ENCODE data around the gene FCGR2B. TPM values are rescaled to one million over a fixed set of nuclear protein-coding genes. Genes with fewer than 3 reads are reported as not detected.
A peak's percentile ranks its signal among the peaks of the same experiment; 100 is the strongest.

Gene FCGR2B
- total and polyA plus RNA-seq, 4 experiments from 2014 or later, result 0.49 to 2.1 (median 0.94) TPM

- Mint-ChIP-seq H3K36me3 (no peaks in the 10 kb centered on the region), H3K4me3 (no peak within 1 kb of the TSS), H3K9me3 (no peaks in the 10 kb centered on the region), H3K27me3 (peaks cover 0 to 11% of the 10 kb centered on the region in 2 donors), H3K4me1 (no peaks in the 10 kb centered on the region), H3K27ac (no peak within 1 kb of the TSS)
- no peak within 1 kb of the TSS for H3K27ac ChIP-seq (ENCODE audit: low read depth, low read length)
- no peaks in the 10 kb centered on the region for H3K9me3 ChIP-seq (ENCODE audit: control insufficient read depth in 1 of 2, low read length in 2 of 2)
- CTCF ChIA-PET (ENCODE audit: partially characterized antibody), result interaction anchor here (1.5 kb wide), 1 partner anchor 18 kb away, joined by 4 read pairs; no protein-coding TSS in a partner anchor
- H3K36me3 ChIP-seq (ENCODE audit: insufficient read depth, low read length), result no peaks in the 10 kb centered on the region
- H3K27me3 ChIP-seq (ENCODE audit: insufficient read depth, low read length), result no peaks in the 10 kb centered on the region
- intact Hi-C loops (cut with micrococcal nuclease), result no loop called here
- H3K4me1 ChIP-seq (ENCODE audit: insufficient read depth, low read length), result no peaks in the 10 kb centered on the region
- DNase-seq, result no peak
- POLR2A ChIA-PET (ENCODE audit: partially characterized antibody), result no interaction called here
- no peak within 1 kb of the TSS for H3K4me3 ChIP-seq (ENCODE audit: low read length in 2 of 2)
Measured at GRCh38 chr1:161706482-161707347, 43.8 kb downstream of the FCGR2B start, which contains the start of gene FCRLA. Gene FCRLA, plus strand, starts transcription at chr1:161707229. Its CDS starts 36 bp downstream, at chr1:161707265.

GRCh38 chr1:161707503-161707902, 44.6 kb downstream of the FCGR2B start:
- no peak overlapping the region for H3K4me3 ChIP-seq (ENCODE audit: low read length in 2 of 2)
- no peak overlapping the region for H3K27ac ChIP-seq (ENCODE audit: low read depth, low read length)
- no peaks in the 10 kb centered on the region for H3K27me3 ChIP-seq (ENCODE audit: insufficient read depth, low read length)
- H3K4me1 ChIP-seq (ENCODE audit: insufficient read depth, low read length), result no peaks in the 10 kb centered on the region
- CTCF ChIA-PET (ENCODE audit: partially characterized antibody), result interaction anchor here (0.7 to 1.5 kb wide), 3 partner anchors 19 to 59 kb away, joined by 3 to 4 read pairs (median 3); no protein-coding TSS in a partner anchor
- Mint-ChIP-seq H3K4me3 (no peak overlapping the region), H3K27me3 (peaks cover 0 to 8% of the 10 kb centered on the region in 2 donors), H3K36me3 (no peaks in the 10 kb centered on the region), H3K9me3 (no peaks in the 10 kb centered on the region), H3K4me1 (no peaks in the 10 kb centered on the region), H3K27ac (no peak overlapping the region)
- H3K36me3 ChIP-seq (ENCODE audit: insufficient read depth, low read length), result no peaks in the 10 kb centered on the region
- no peaks in the 10 kb centered on the region for H3K9me3 ChIP-seq (ENCODE audit: control insufficient read depth in 1 of 2, low read length in 2 of 2)
- DNase-seq, result no peak
- intact Hi-C loops (cut with micrococcal nuclease), result no loop called here
- POLR2A ChIA-PET (ENCODE audit: partially characterized antibody), result no interaction called here

- no peaks in the 10 kb centered on the region for H3K4me1 Mint-ChIP-seq
- Histone ChIP-seq H3K27me3 (ENCODE audit: insufficient read depth, low read length) (no peaks in the 10 kb centered on the region), H3K9me3 (ENCODE audit: control insufficient read depth in 1 of 2, low read length in 2 of 2) (no peaks in the 10 kb centered on the region), H3K4me3 (ENCODE audit: low read length in 2 of 2) (no peak overlapping the region), H3K27ac (ENCODE audit: low read depth, low read length) (no peak overlapping the region), H3K36me3 (ENCODE audit: insufficient read depth, low read length) (no peaks in the 10 kb centered on the region), H3K4me1 (ENCODE audit: insufficient read depth, low read length) (no peaks in the 10 kb centered on the region)
- no peaks in the 10 kb centered on the region for H3K36me3 Mint-ChIP-seq
- no peak overlapping the region for H3K27ac Mint-ChIP-seq
- no peak for DNase-seq
- H3K4me3 Mint-ChIP-seq, result no peak overlapping the region
- intact Hi-C loops (cut with micrococcal nuclease), result no loop called here
- CTCF ChIA-PET (ENCODE audit: partially characterized antibody), result no interaction called here
- POLR2A ChIA-PET (ENCODE audit: partially characterized antibody), result no interaction called here
- peaks cover 0 to 5% of the 10 kb centered on the region in 2 donors for H3K27me3 Mint-ChIP-seq
- H3K9me3 Mint-ChIP-seq, result no peaks in the 10 kb centered on the region
Measured at GRCh38 chr1:161709373-161709772, 46.4 kb downstream of the FCGR2B start.

- Mint-ChIP-seq H3K4me1 (no peaks in the 10 kb centered on the region), H3K36me3 (no peaks in the 10 kb centered on the region), H3K9me3 (no peaks in the 10 kb centered on the region), H3K27me3 (peaks cover 0 to 7% of the 10 kb centered on the region in 2 donors), H3K27ac (no peak overlapping the region), H3K4me3 (no peak overlapping the region)
- ChIA-PET CTCF (ENCODE audit: partially characterized antibody) (no interaction called here), POLR2A (ENCODE audit: partially characterized antibody) (no interaction called here)
- Histone ChIP-seq H3K4me1 (ENCODE audit: insufficient read depth, low read length) (no peaks in the 10 kb centered on the region), H3K36me3 (ENCODE audit: insufficient read depth, low read length) (no peaks in the 10 kb centered on the region), H3K4me3 (ENCODE audit: low read length in 2 of 2) (no peak overlapping the region), H3K27ac (ENCODE audit: low read depth, low read length) (no peak overlapping the region), H3K9me3 (ENCODE audit: control insufficient read depth in 1 of 2, low read length in 2 of 2) (no peaks in the 10 kb centered on the region), H3K27me3 (ENCODE audit: insufficient read depth, low read length) (no peaks in the 10 kb centered on the region)
- intact Hi-C loops (cut with micrococcal nuclease), result no loop called here
- DNase-seq, result no peak
Measured at GRCh38 chr1:161710560-161710959, 47.6 kb downstream of the FCGR2B start.

- H3K36me3 Mint-ChIP-seq, result no peaks in the 10 kb centered on the region
- POLR2A ChIA-PET (ENCODE audit: partially characterized antibody), result interaction anchor here (0.7 kb wide), 1 partner anchor 8 kb away, joined by 3 read pairs; no protein-coding TSS in a partner anchor
Measured at GRCh38 chr1:161718559-161719324, 55.8 kb downstream of the FCGR2B start.

GRCh38 chr1:161719325-161719611, 56.3 kb downstream of the FCGR2B start:
- Histone ChIP-seq H3K36me3 (ENCODE audit: insufficient read depth, low read length) (no peaks in the 10 kb centered on the region), H3K9me3 (ENCODE audit: control insufficient read depth in 1 of 2, low read length in 2 of 2) (no peaks in the 10 kb centered on the region), H3K27me3 (ENCODE audit: insufficient read depth, low read length) (no peaks in the 10 kb centered on the region), H3K27ac (ENCODE audit: low read depth, low read length) (no peak overlapping the region), H3K4me1 (ENCODE audit: insufficient read depth, low read length) (peaks cover 4% of the 10 kb centered on the region), H3K4me3 (ENCODE audit: low read length in 2 of 2) (no peak overlapping the region)
- peaks cover 0 to 8% of the 10 kb centered on the region in 2 donors for H3K27me3 Mint-ChIP-seq
- CTCF ChIA-PET (ENCODE audit: partially characterized antibody), result no interaction called here
- no peak for DNase-seq
- intact Hi-C loops (cut with micrococcal nuclease), result no loop called here
- no peaks in the 10 kb centered on the region for H3K9me3 Mint-ChIP-seq
- no peak overlapping the region for H3K27ac Mint-ChIP-seq
- POLR2A ChIA-PET (ENCODE audit: partially characterized antibody), result no interaction called here
- no peaks in the 10 kb centered on the region for H3K36me3 Mint-ChIP-seq
- H3K4me3 Mint-ChIP-seq, result no peak overlapping the region
- H3K4me1 Mint-ChIP-seq, result peaks cover 0 to 7% (median 5%) of the 10 kb centered on the region in 4 donors

More at GRCh38 chr1:161718559-161719324, 55.8 kb downstream of the FCGR2B start:
- Mint-ChIP-seq H3K27me3 (peaks cover 0 to 8% of the 10 kb centered on the region in 2 donors), H3K4me3 (no peak overlapping the region), H3K4me1 (peaks cover 0 to 7% (median 5%) of the 10 kb centered on the region in 4 donors), H3K9me3 (no peaks in the 10 kb centered on the region), H3K27ac (peak overlapping the region in 1 of 7 donors; percentile 5)
- Histone ChIP-seq H3K27ac (ENCODE audit: low read depth, low read length) (no peak overlapping the region), H3K4me3 (ENCODE audit: low read length in 2 of 2) (no peak overlapping the region), H3K27me3 (ENCODE audit: insufficient read depth, low read length) (no peaks in the 10 kb centered on the region), H3K36me3 (ENCODE audit: insufficient read depth, low read length) (no peaks in the 10 kb centered on the region), H3K4me1 (ENCODE audit: insufficient read depth, low read length) (peaks cover 4% of the 10 kb centered on the region), H3K9me3 (ENCODE audit: control insufficient read depth in 1 of 2, low read length in 2 of 2) (no peaks in the 10 kb centered on the region)
- intact Hi-C loops (cut with micrococcal nuclease), result no loop called here
- no peak for DNase-seq
- CTCF ChIA-PET (ENCODE audit: partially characterized antibody), result no interaction called here

GRCh38 chr1:161720422-161720821, 57.5 kb downstream of the FCGR2B start:
- no peaks in the 10 kb centered on the region for H3K9me3 ChIP-seq (ENCODE audit: control insufficient read depth in 1 of 2, low read length in 2 of 2)
- H3K4me3 ChIP-seq (ENCODE audit: low read length in 2 of 2), result no peak overlapping the region
- Mint-ChIP-seq H3K4me3 (no peak overlapping the region), H3K4me1 (peaks cover 0 to 13% (median 10%) of the 10 kb centered on the region in 4 donors), H3K36me3 (no peaks in the 10 kb centered on the region), H3K27me3 (peaks cover 0 to 8% of the 10 kb centered on the region in 2 donors), H3K9me3 (no peaks in the 10 kb centered on the region), H3K27ac (no peak overlapping the region)
- DNase-seq, result no peak
- H3K27ac ChIP-seq (ENCODE audit: low read depth, low read length), result no peak overlapping the region
- no peaks in the 10 kb centered on the region for H3K27me3 ChIP-seq (ENCODE audit: insufficient read depth, low read length)
- POLR2A ChIA-PET (ENCODE audit: partially characterized antibody), result no interaction called here
- CTCF ChIA-PET (ENCODE audit: partially characterized antibody), result no interaction called here
- intact Hi-C loops (cut with micrococcal nuclease), result no loop called here
- peaks cover 4% of the 10 kb centered on the region for H3K4me1 ChIP-seq (ENCODE audit: insufficient read depth, low read length)
- H3K36me3 ChIP-seq (ENCODE audit: insufficient read depth, low read length), result no peaks in the 10 kb centered on the region
